SK-N-SH (cell line): ENCODE data around the gene UCP2. TPM values are rescaled to one million over a fixed set of nuclear protein-coding genes. Genes with fewer than 3 reads are reported as not detected.

Source experiments
- CTCF ChIA-PET: fragments of 300-600, 350-600 bp; formaldehyde crosslinking; extraction: SDS; loops from one replicate; lab custom pipeline; 2021; lab: Yijun Ruan, JAX
- POLR2A ChIA-PET: fragments of 350-600 bp; sonication (Branson Sonifier 250); formaldehyde crosslinking; extraction: SDS; loops from one replicate; lab custom pipeline; 2020; ENCODE audit warnings: antibody characterized with exemption, inconsistent platforms; lab: Yijun Ruan, JAX
- DNase-seq: peaks from one replicate; pipeline ENCODE4 v3.0.0; 2012
- H2AFZ ChIP-seq: fragments of 200-600 bp; sonication (generic); 2 replicates; pipeline ENCODE4 v1.8.1; 2016; ENCODE audit warnings: antibody characterized with exemption, mild to moderate bottlenecking, low read depth
- H3F3A ChIP-seq: fragments of 200-600 bp; sonication (generic); replicated peaks from 2 replicates; pipeline ENCODE3; 2016; ENCODE audit warnings: antibody characterized with exemption, mild to moderate bottlenecking; ENCODE audit not compliant: insufficient read depth
- H3K27ac ChIP-seq, 2 experiments: fragments of 200-500 bp in 1 of 2; fragments of 200-600 bp in 1 of 2; sonication (Bioruptor generic) in 1 of 2; sonication (generic), shearing (Covaris generic) in 1 of 2; 2 replicates each; pipeline versions ENCODE4 v1.5.1 to v1.6.1; 2014 to 2016; ENCODE audit warnings: low read depth in 2 of 2, inconsistent platforms in 1 of 2, low read length in 1 of 2, mild to moderate bottlenecking in 1 of 2, mixed read lengths in 1 of 2
- H3K27me3 ChIP-seq: fragments of 200-600 bp; sonication (generic), shearing (Covaris generic); 2 replicates; pipeline ENCODE4 v1.6.1; 2016; ENCODE audit warnings: mixed run types; ENCODE audit not compliant: insufficient read depth
- H3K36me3 ChIP-seq, 2 experiments: fragments of 200-500 bp in 1 of 2; fragments of 200-600 bp in 1 of 2; sonication (Bioruptor generic) in 1 of 2; sonication (generic) in 1 of 2; replicated peaks in 1 of 2; 2 replicates each; pipeline versions ENCODE3 to v1.5.1; 2014 to 2016; ENCODE audit warnings: low read length in 1 of 2, mild to moderate bottlenecking in 1 of 2; ENCODE audit not compliant: insufficient read depth in 2 of 2, control insufficient read depth in 1 of 2
- H3K4me1 ChIP-seq, 2 experiments: fragments of 200-500 bp in 1 of 2; fragments of 200-600 bp in 1 of 2; sonication (Bioruptor generic) in 1 of 2; sonication (generic), shearing (Covaris generic) in 1 of 2; 2 replicates each; pipeline versions ENCODE4 v1.5.1 to v1.6.1; 2014 to 2016; ENCODE audit warnings: low read depth in 1 of 2, low read length in 1 of 2, mixed run types in 1 of 2; ENCODE audit not compliant: insufficient read depth in 2 of 2, control insufficient read depth in 1 of 2
- H3K4me2 ChIP-seq: fragments of 200-600 bp; sonication (generic), shearing (Covaris generic); 2 replicates; pipeline ENCODE4 v1.6.1; 2017; ENCODE audit warnings: mixed run types
- H3K4me3 ChIP-seq, 2 experiments: fragments of 200-500 bp in 1 of 2; fragments of 200-600 bp in 1 of 2; sonication (Bioruptor generic) in 1 of 2; sonication (generic), shearing (Covaris generic) in 1 of 2; 2 replicates each; pipeline versions ENCODE4 v1.5.1 to v1.8.1; 2014 to 2016; ENCODE audit warnings: low read depth in 2 of 2, inconsistent platforms in 1 of 2, low read length in 1 of 2, mild to moderate bottlenecking in 1 of 2, mixed read lengths in 1 of 2, moderate library complexity in 1 of 2
- H3K79me2 ChIP-seq: fragments of 200-600 bp; sonication (generic); 2 replicates; pipeline ENCODE4 v1.8.1; 2017; ENCODE audit warnings: mild to moderate bottlenecking; ENCODE audit not compliant: insufficient read depth
- H3K9ac ChIP-seq: fragments of 200-600 bp; sonication (generic); 2 replicates; pipeline ENCODE4 v1.6.1; 2017; ENCODE audit warnings: mixed run types
- H3K9me2 ChIP-seq: fragments of 200-600 bp; sonication (generic); 2 replicates; pipeline ENCODE4 v1.6.1; 2017; ENCODE audit warnings: mixed run types
- H3K9me3 ChIP-seq: fragments of 200-600 bp; sonication (generic); 2 replicates; pipeline ENCODE4 v1.6.1; 2017; ENCODE audit warnings: mixed run types, mild to moderate bottlenecking, moderate library complexity
- H4K20me1 ChIP-seq: fragments of 200-600 bp; sonication (generic); 2 replicates; pipeline ENCODE4 v1.6.1; 2017; ENCODE audit warnings: mild to moderate bottlenecking, mixed run types; ENCODE audit not compliant: insufficient read depth
- ELF1 ChIP-seq: IDR thresholded peaks from 2 replicates; pipeline ENCODE4 v1.4.0; 2012
- EP300 ChIP-seq, 2 experiments: IDR thresholded peaks; 2 replicates each; pipeline versions ENCODE4 v1.4.0 to v1.6.1; 2012; ENCODE audit warnings: borderline replicate concordance in 1 of 2, low read depth in 1 of 2, low read length in 1 of 2
- GABPA ChIP-seq: IDR thresholded peaks from 2 replicates; pipeline ENCODE4 v1.4.0; 2012; ENCODE audit warnings: low read depth, mild to moderate bottlenecking
- JUND ChIP-seq: IDR thresholded peaks from 2 replicates; pipeline ENCODE4 v1.4.0; 2012
- MEF2A ChIP-seq: IDR thresholded peaks from 2 replicates; pipeline ENCODE4 v1.4.0; 2012; ENCODE audit warnings: low read depth, borderline replicate concordance
- POLR2AphosphoS5 ChIP-seq: IDR thresholded peaks from 2 replicates; pipeline ENCODE4 v1.6.1; 2012; ENCODE audit warnings: low read depth, low read length
- RCOR1 ChIP-seq: fragments of 150-350 bp; IDR thresholded peaks from 2 replicates; pipeline ENCODE4 v1.6.1; 2017; ENCODE audit warnings: antibody characterized with exemption, low read length
- RFX5 ChIP-seq: IDR thresholded peaks from 2 replicates; pipeline ENCODE4 v1.6.1; 2012; ENCODE audit warnings: mild to moderate bottlenecking, improper control_type of control experiment, low read length
- SIN3A ChIP-seq: IDR thresholded peaks from 2 replicates; pipeline ENCODE4 v1.6.1; 2012; ENCODE audit warnings: low read depth, mild to moderate bottlenecking, low read length, moderate library complexity, borderline replicate concordance
- SMC3 ChIP-seq: IDR thresholded peaks from 2 replicates; pipeline ENCODE4 v1.6.1; 2012; ENCODE audit warnings: low read depth, low read length, improper control_type of control experiment
- TCF12 ChIP-seq: IDR thresholded peaks from 2 replicates; pipeline ENCODE4 v1.4.0; 2012
- TEAD4 ChIP-seq: IDR thresholded peaks from 2 replicates; pipeline ENCODE4 v1.4.0; 2012; ENCODE audit warnings: mild to moderate bottlenecking, borderline replicate concordance; ENCODE audit not compliant: insufficient read depth
- WGBS: methylation state at CpG from one replicate; pipeline ENCODE4 v1.1.6; 2017; ENCODE audit warnings: low lambda C conversion rate; 5-methylcytosine and 5-hydroxymethylcytosine counted together
- polyA plus RNA-seq, 3 experiments: library from polyadenylated mRNA; depleted of rRNA; stranded (reverse); fragments of >200 nt; gene quantifications; 2 replicates each; pipeline ENCODE4 v1.2.3, GENCODE V29; 2012
- TF ChIP-seq, protein P1 (sequence below): fragments of 150-350 bp; IDR thresholded peaks from 2 replicates; pipeline ENCODE4 v1.6.1; 2016; ENCODE audit warnings: mild to moderate bottlenecking, low read depth, low read length
- TF ChIP-seq, protein P2 (sequence below): IDR thresholded peaks from 2 replicates; pipeline ENCODE4 v1.4.0; 2012; ENCODE audit warnings: low read depth, borderline replicate concordance
- TF ChIP-seq, protein P3 (sequence below): IDR thresholded peaks from 2 replicates; pipeline ENCODE4 v1.4.0; 2012; ENCODE audit warnings: low read depth

The UCP2 gene
- polyA plus RNA-seq, 1 of the 3 experiments (the other 2 are of a cell fraction): 36.0 TPM

DNA sequence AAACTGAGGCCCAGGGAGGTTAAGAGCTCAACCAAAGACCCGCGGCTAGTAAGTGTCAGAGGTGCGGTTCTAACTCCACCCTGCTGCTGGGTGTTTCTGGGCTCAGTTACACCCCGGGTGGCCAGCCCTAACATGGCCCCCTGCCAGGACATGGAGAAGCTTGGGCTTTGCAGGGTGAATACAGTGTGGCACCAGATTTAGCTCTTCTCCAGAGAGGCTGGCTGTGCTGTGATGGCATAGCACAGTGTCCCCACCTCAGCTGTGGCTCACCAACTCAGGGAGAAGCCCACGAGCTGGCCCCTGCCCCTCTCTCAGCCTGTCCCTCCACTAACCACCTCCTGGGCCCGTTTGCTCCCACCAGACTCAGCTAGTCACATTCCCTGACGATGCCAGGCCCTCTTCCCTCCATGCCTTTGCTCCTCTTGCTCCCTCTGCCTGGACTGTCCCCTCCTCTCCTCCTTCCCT is 19.2 kb upstream of the UCP2 start:
- Histone ChIP-seq H3K9ac (no peak overlapping the region), H3K4me1 (no peaks in the 10 kb centered on the region), H4K20me1 (no peaks in the 10 kb centered on the region), H3K4me3 (no peak overlapping the region), H3K36me3 (peaks cover 0 to 12% of the 10 kb centered on the region in 2 experiments), H3K9me3 (no peaks in the 10 kb centered on the region), H3K27me3 (no peaks in the 10 kb centered on the region), H2AFZ (no peak overlapping the region), H3K79me2 (no peaks in the 10 kb centered on the region), H3K4me2 (no peak overlapping the region), H3K27ac (no peak overlapping the region), H3K9me2 (no peaks in the 10 kb centered on the region), H3F3A (no peaks in the 10 kb centered on the region)
- WGBS: 84% methylated on average over 7 of the region's 7 CpGs
- ChIA-PET POLR2A (no interaction called here), CTCF (no interaction called here)
- TF ChIP-seq TCF12 (no peak), SMC3 (no peak), RFX5 (no peak)
- TF ChIP-seq, protein P1, sequence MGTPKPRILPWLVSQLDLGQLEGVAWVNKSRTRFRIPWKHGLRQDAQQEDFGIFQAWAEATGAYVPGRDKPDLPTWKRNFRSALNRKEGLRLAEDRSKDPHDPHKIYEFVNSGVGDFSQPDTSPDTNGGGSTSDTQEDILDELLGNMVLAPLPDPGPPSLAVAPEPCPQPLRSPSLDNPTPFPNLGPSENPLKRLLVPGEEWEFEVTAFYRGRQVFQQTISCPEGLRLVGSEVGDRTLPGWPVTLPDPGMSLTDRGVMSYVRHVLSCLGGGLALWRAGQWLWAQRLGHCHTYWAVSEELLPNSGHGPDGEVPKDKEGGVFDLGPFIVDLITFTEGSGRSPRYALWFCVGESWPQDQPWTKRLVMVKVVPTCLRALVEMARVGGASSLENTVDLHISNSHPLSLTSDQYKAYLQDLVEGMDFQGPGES: no peak
- TF ChIP-seq, protein P2, sequence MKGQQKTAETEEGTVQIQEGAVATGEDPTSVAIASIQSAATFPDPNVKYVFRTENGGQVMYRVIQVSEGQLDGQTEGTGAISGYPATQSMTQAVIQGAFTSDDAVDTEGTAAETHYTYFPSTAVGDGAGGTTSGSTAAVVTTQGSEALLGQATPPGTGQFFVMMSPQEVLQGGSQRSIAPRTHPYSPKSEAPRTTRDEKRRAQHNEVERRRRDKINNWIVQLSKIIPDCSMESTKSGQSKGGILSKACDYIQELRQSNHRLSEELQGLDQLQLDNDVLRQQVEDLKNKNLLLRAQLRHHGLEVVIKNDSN: no peak
- TF ChIP-seq, protein P3, sequence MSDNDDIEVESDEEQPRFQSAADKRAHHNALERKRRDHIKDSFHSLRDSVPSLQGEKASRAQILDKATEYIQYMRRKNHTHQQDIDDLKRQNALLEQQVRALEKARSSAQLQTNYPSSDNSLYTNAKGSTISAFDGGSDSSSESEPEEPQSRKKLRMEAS: no peak
- no peak for DNase-seq

DNA sequence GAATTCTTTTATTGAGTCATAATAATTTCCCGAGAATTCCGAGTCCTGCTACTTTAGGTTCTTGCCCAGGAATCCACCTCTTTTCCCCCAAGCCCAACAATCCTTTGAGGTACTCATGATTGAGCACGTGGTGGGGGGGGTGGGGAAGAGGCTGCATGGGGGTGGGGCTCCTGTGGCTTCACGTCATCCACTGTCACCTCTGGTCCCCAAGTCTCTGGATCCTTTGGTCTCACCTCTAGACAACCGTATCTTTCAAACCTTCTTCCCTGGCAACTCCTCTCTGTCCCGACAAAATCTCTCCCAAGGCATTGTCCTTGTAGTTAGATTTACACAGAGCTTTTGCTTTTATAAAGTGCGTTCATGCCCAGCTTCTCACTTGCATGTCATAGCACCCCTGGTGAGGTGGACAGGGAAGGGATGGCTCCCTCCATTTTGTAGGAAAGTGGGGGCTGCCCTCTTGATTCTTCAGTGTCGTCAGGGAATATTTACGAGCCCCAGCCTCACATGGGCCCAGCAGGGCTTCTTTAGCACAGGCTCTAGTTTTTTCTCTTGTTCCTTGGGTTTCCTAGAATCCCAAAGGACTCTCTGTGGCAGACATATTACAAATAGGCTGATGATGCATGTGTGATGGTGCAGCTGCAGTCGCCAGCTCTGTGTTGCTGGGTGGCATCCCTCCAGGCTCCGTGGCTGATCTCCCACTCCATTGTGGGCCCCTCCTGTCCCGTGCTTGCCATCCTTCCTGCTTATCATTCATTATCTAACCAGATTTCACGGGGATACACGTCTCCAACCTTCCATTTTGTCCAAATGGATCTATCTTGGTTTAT is 17.9 kb upstream of the UCP2 start:
- Histone ChIP-seq H2AFZ (no peak overlapping the region), H3K4me2 (no peak overlapping the region), H3K27ac (no peak overlapping the region), H3K27me3 (no peaks in the 10 kb centered on the region), H3K79me2 (no peaks in the 10 kb centered on the region), H3K4me1 (no peaks in the 10 kb centered on the region), H3F3A (peaks cover 1% of the 10 kb centered on the region), H3K9me2 (no peaks in the 10 kb centered on the region), H3K9ac (no peak overlapping the region), H4K20me1 (no peaks in the 10 kb centered on the region), H3K4me3 (no peak overlapping the region), H3K9me3 (no peaks in the 10 kb centered on the region), H3K36me3 (peaks cover 0 to 12% of the 10 kb centered on the region in 2 experiments)
- ChIA-PET POLR2A (no interaction called here), CTCF (no interaction called here)
- TF ChIP-seq MEF2A (no peak), ELF1 (no peak), SIN3A (no peak), JUND (no peak), RCOR1 (no peak), TEAD4 (no peak), GABPA (no peak), POLR2AphosphoS5 (no peak), EP300 (IDR thresholded peaks at IDR 0.05; ENCODE audit: borderline replicate concordance in 1 of 2, low read depth in 1 of 2, low read length in 1 of 2) (no peak)
- TF ChIP-seq, protein P1: no peak
- TF ChIP-seq, protein P2: no peak
- no peak for DNase-seq
- 90% methylated on average over 14 of the region's 14 CpGs for WGBS
